ENCODE results near the gene FRAS1. TPM values are rescaled to one million over a fixed set of nuclear protein-coding genes. Genes with fewer than 3 reads are reported as not detected.
"Not testable (repeated sequence)": the region's sequence is repeated elsewhere in the genome, so short reads cannot be mapped to it uniquely, and the experiment has no call there.

The FRAS1 gene
- total RNA-seq, 1 donor from 2014 or later, result 163 TPM

DNA sequence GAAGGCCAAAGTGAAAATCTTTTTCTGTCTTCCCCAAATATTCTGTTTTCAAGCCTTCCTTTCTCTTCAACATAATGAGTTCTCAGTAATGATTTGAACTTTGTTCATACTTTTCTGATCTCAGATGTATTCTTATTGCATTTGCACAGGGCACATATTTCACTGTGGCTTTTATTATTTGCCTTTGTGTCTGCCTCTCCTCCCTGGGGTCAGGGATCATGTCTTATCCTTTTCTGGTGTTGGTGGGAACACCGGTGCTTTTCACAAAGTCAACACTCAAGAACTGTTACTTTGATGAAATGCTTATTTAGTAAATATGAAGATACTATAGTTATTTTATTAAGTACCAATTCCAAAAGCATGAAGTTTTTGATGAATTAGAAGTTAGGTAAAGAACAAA, 143.8 kb downstream of the FRAS1 start:
- Mint-ChIP-seq H3K36me3 (ENCODE audit: insufficient read depth) (peaks cover 7% of the 10 kb centered on the region), H3K9me3 (ENCODE audit: low read depth) (no peaks in the 10 kb centered on the region), H3K27me3 (no peaks in the 10 kb centered on the region), H3K4me1 (ENCODE audit: low read depth) (peaks cover 44% of the 10 kb centered on the region), H3K4me3 (ENCODE audit: low read depth) (no peak overlapping the region), H3K27ac (no peak overlapping the region)
- TF ChIP-seq, protein P1, sequence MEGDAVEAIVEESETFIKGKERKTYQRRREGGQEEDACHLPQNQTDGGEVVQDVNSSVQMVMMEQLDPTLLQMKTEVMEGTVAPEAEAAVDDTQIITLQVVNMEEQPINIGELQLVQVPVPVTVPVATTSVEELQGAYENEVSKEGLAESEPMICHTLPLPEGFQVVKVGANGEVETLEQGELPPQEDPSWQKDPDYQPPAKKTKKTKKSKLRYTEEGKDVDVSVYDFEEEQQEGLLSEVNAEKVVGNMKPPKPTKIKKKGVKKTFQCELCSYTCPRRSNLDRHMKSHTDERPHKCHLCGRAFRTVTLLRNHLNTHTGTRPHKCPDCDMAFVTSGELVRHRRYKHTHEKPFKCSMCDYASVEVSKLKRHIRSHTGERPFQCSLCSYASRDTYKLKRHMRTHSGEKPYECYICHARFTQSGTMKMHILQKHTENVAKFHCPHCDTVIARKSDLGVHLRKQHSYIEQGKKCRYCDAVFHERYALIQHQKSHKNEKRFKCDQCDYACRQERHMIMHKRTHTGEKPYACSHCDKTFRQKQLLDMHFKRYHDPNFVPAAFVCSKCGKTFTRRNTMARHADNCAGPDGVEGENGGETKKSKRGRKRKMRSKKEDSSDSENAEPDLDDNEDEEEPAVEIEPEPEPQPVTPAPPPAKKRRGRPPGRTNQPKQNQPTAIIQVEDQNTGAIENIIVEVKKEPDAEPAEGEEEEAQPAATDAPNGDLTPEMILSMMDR (IDR thresholded peaks at IDR 0.05; ENCODE audit: unreplicated experiment), result no peak
- no peak for DNase-seq (ENCODE audit: low spot score, unreplicated experiment)

GRCh38 chr4:78204176-78204575, 147.1 kb downstream of the FRAS1 start:
- no peak overlapping the region for H3K27ac Mint-ChIP-seq
- H3K9me3 Mint-ChIP-seq (ENCODE audit: low read depth), result no peaks in the 10 kb centered on the region
- H3K4me3 Mint-ChIP-seq (ENCODE audit: low read depth), result no peak overlapping the region
- TF ChIP-seq, protein P1 (IDR thresholded peaks at IDR 0.05; ENCODE audit: unreplicated experiment), result no peak
- DNase-seq (ENCODE audit: low spot score, unreplicated experiment), result no peak
- peaks cover 58% of the 10 kb centered on the region for H3K4me1 Mint-ChIP-seq (ENCODE audit: low read depth)
- H3K27me3 Mint-ChIP-seq, result no peaks in the 10 kb centered on the region
- H3K36me3 Mint-ChIP-seq (ENCODE audit: insufficient read depth), result peaks cover 4% of the 10 kb centered on the region

- H3K27ac Mint-ChIP-seq, result peak overlapping the region; percentile 92
- no peak for DNase-seq (ENCODE audit: low spot score, unreplicated experiment)
- H3K4me1 Mint-ChIP-seq (ENCODE audit: low read depth), result peaks cover 58% of the 10 kb centered on the region
- TF ChIP-seq, protein P1 (IDR thresholded peaks at IDR 0.05; ENCODE audit: unreplicated experiment), result no peak
- peaks cover 4% of the 10 kb centered on the region for H3K36me3 Mint-ChIP-seq (ENCODE audit: insufficient read depth)
- H3K27me3 Mint-ChIP-seq, result no peaks in the 10 kb centered on the region
- no peak overlapping the region for H3K4me3 Mint-ChIP-seq (ENCODE audit: low read depth)
- H3K9me3 Mint-ChIP-seq (ENCODE audit: low read depth), result no peaks in the 10 kb centered on the region
Observed at GRCh38 chr4:78205591-78205990, 148.5 kb downstream of the FRAS1 start.

DNA sequence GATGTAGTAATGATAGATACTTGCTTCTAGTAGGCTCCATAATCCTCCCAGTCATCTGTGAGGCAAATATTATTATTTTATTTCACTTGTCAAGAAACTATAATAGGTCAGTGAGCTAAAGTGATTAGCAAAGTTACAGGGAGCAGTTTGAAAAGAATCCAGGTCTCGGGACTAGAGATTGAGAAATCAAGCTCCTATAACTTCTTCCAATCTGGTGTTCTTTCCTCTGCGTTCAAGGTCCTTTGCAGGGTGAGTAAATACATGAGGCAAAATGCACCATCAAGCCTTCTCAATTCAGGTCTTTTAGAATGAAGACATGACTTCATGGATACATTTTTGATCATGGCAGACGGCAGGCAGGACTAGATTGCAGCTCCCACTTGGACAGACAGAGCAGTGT, 150.4 kb downstream of the FRAS1 start:
- TF ChIP-seq, protein P1 (IDR thresholded peaks at IDR 0.05; ENCODE audit: unreplicated experiment), result no peak
- H3K4me1 Mint-ChIP-seq (ENCODE audit: low read depth), result peaks cover 54% of the 10 kb centered on the region
- DNase-seq (ENCODE audit: low spot score, unreplicated experiment), result no peak
- no peak overlapping the region for H3K4me3 Mint-ChIP-seq (ENCODE audit: low read depth)
- peak overlapping the region; percentile 71 for H3K27ac Mint-ChIP-seq
- no peaks in the 10 kb centered on the region for H3K27me3 Mint-ChIP-seq
- H3K9me3 Mint-ChIP-seq (ENCODE audit: low read depth), result no peaks in the 10 kb centered on the region
- H3K36me3 Mint-ChIP-seq (ENCODE audit: insufficient read depth), result peaks cover 7% of the 10 kb centered on the region

- H3K4me1 Mint-ChIP-seq (ENCODE audit: low read depth), result peaks cover 54% of the 10 kb centered on the region
- H3K4me3 Mint-ChIP-seq (ENCODE audit: low read depth), result no peak overlapping the region
- H3K27ac Mint-ChIP-seq, result peak overlapping the region; percentile 71
- H3K36me3 Mint-ChIP-seq (ENCODE audit: insufficient read depth), result peaks cover 7% of the 10 kb centered on the region
- H3K9me3 Mint-ChIP-seq (ENCODE audit: low read depth), result no peaks in the 10 kb centered on the region
- TF ChIP-seq, protein P1 (IDR thresholded peaks at IDR 0.05; ENCODE audit: unreplicated experiment), result no peak
- DNase-seq (ENCODE audit: low spot score, unreplicated experiment), result no peak
- no peaks in the 10 kb centered on the region for H3K27me3 Mint-ChIP-seq
Observed at GRCh38 chr4:78207951-78208350, 150.8 kb downstream of the FRAS1 start.

DNA sequence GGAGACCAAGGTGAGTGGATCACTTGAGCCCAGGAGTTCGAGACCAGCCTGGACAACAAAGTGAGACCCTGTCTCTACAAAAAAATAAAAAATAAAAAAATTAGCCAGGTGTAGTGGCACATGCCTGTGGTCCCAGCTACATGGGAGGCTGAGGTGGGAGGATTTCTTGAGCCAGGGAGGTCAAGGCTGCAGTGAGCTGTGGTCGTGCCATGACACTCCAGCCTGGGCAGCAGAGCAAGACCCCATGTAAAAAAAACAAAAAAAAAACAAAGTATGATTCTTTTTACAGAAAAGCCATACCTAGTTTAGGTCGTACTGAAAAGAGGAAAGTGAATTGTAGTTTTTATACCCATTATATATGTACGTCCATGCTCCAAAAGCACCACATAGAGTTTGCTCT, 151.8 kb downstream of the FRAS1 start:
- H3K4me1 Mint-ChIP-seq (ENCODE audit: low read depth), result peaks cover 53% of the 10 kb centered on the region
- H3K27me3 Mint-ChIP-seq; H3K4me3 Mint-ChIP-seq (ENCODE audit: low read depth); H3K27ac Mint-ChIP-seq; DNase-seq (ENCODE audit: low spot score, unreplicated experiment); H3K9me3 Mint-ChIP-seq (ENCODE audit: low read depth); H3K36me3 Mint-ChIP-seq (ENCODE audit: insufficient read depth): not testable (repeated sequence)

Data from progenitor cell of endocrine pancreas (in vitro differentiated cells).